ENCODE results near the gene TRPC6. TPM values are rescaled to one million over a fixed set of nuclear protein-coding genes. Genes with fewer than 3 reads are reported as not detected.

The TRPC6 gene
- total RNA-seq, 1 donor from 2014 or later: 0.47 TPM

- Mint-ChIP-seq H3K9me3 (ENCODE audit: low read depth) (no peaks in the 10 kb centered on the region), H3K36me3 (ENCODE audit: low read depth) (no peaks in the 10 kb centered on the region)
Measured at GRCh38 chr11:101476191-101476590, 107.6 kb downstream of the TRPC6 start.

GRCh38 chr11:101475699-101476098, 108.1 kb downstream of the TRPC6 start:
- peaks cover 9% of the 10 kb centered on the region for H3K27me3 Mint-ChIP-seq (ENCODE audit: low read depth)
- no peak overlapping the region for H3K27ac Mint-ChIP-seq (ENCODE audit: unreplicated experiment)
- no peaks in the 10 kb centered on the region for H3K9me3 Mint-ChIP-seq (ENCODE audit: low read depth)
- DNase-seq (ENCODE audit: low spot score): no peak
- no peak overlapping the region for H3K4me3 Mint-ChIP-seq (ENCODE audit: unreplicated experiment)
- peaks cover 4% of the 10 kb centered on the region for H3K4me1 Mint-ChIP-seq (ENCODE audit: low read depth)
- no peak for TF ChIP-seq CTCF (IDR thresholded peaks at IDR 0.05)
- no peaks in the 10 kb centered on the region for H3K36me3 Mint-ChIP-seq (ENCODE audit: low read depth)

More at GRCh38 chr11:101476191-101476590, 107.6 kb downstream of the TRPC6 start:
- H3K4me3 Mint-ChIP-seq (ENCODE audit: unreplicated experiment): no peak overlapping the region
- H3K4me1 Mint-ChIP-seq (ENCODE audit: low read depth): peaks cover under 1% of the 10 kb centered on the region
- H3K27me3 Mint-ChIP-seq (ENCODE audit: low read depth): peaks cover 9% of the 10 kb centered on the region
- no peak for DNase-seq (ENCODE audit: low spot score)
- H3K27ac Mint-ChIP-seq (ENCODE audit: unreplicated experiment): no peak overlapping the region
- no peak for TF ChIP-seq CTCF (IDR thresholded peaks at IDR 0.05)

- Mint-ChIP-seq H3K9me3 (ENCODE audit: low read depth) (no peaks in the 10 kb centered on the region), H3K4me1 (ENCODE audit: low read depth) (peaks cover 9% of the 10 kb centered on the region), H3K36me3 (ENCODE audit: low read depth) (no peaks in the 10 kb centered on the region), H3K4me3 (ENCODE audit: unreplicated experiment) (no peak overlapping the region), H3K27ac (ENCODE audit: unreplicated experiment) (no peak overlapping the region), H3K27me3 (ENCODE audit: low read depth) (peaks cover 11% of the 10 kb centered on the region)
- TF ChIP-seq CTCF (IDR thresholded peaks at IDR 0.05): no peak
- DNase-seq (ENCODE audit: low spot score): no peak
Measured at GRCh38 chr11:101474666-101475065, 109.1 kb downstream of the TRPC6 start.

GRCh38 chr11:101470881-101471520, 112.8 kb downstream of the TRPC6 start:
- no peak for DNase-seq (ENCODE audit: low spot score)
- no peak for TF ChIP-seq CTCF (IDR thresholded peaks at IDR 0.05)
- H3K9me3 Mint-ChIP-seq (ENCODE audit: low read depth): no peaks in the 10 kb centered on the region
- H3K27me3 Mint-ChIP-seq (ENCODE audit: low read depth): peaks cover 6% of the 10 kb centered on the region
- no peak overlapping the region for H3K4me3 Mint-ChIP-seq (ENCODE audit: unreplicated experiment)
- H3K36me3 Mint-ChIP-seq (ENCODE audit: low read depth): no peaks in the 10 kb centered on the region
- H3K27ac Mint-ChIP-seq (ENCODE audit: unreplicated experiment): no peak overlapping the region
- H3K4me1 Mint-ChIP-seq (ENCODE audit: low read depth): peaks cover 16% of the 10 kb centered on the region

- no peak overlapping the region for H3K27ac Mint-ChIP-seq (ENCODE audit: unreplicated experiment)
- no peaks in the 10 kb centered on the region for H3K36me3 Mint-ChIP-seq (ENCODE audit: low read depth)
- H3K9me3 Mint-ChIP-seq (ENCODE audit: low read depth): no peaks in the 10 kb centered on the region
- H3K4me1 Mint-ChIP-seq (ENCODE audit: low read depth): peaks cover 16% of the 10 kb centered on the region
- H3K4me3 Mint-ChIP-seq (ENCODE audit: unreplicated experiment): no peak overlapping the region
- H3K27me3 Mint-ChIP-seq (ENCODE audit: low read depth): peaks cover 6% of the 10 kb centered on the region
- no peak for TF ChIP-seq CTCF (IDR thresholded peaks at IDR 0.05)
- DNase-seq (ENCODE audit: low spot score): no peak
Measured at GRCh38 chr11:101470419-101470818, 113.4 kb downstream of the TRPC6 start.
